HG03025 (cell line): Measurements from ENCODE around the gene CTRB1.
A peak's percentile ranks its signal among the peaks of the same experiment; 100 is the strongest.
"Not testable (repeated sequence)": the region's sequence is repeated elsewhere in the genome, so short reads cannot be mapped to it uniquely, and the experiment has no call there.

ENCODE experiments used
- ATAC-seq: cut with Tn5 transposase; IDR thresholded peaks from one replicate; pipeline ENCODE4 v1.9.1; 2021; ENCODE audit warnings: mild to moderate bottlenecking, moderate library complexity; ENCODE audit not compliant: unreplicated experiment, low FRiP score

CTRB1 gene

DNA sequence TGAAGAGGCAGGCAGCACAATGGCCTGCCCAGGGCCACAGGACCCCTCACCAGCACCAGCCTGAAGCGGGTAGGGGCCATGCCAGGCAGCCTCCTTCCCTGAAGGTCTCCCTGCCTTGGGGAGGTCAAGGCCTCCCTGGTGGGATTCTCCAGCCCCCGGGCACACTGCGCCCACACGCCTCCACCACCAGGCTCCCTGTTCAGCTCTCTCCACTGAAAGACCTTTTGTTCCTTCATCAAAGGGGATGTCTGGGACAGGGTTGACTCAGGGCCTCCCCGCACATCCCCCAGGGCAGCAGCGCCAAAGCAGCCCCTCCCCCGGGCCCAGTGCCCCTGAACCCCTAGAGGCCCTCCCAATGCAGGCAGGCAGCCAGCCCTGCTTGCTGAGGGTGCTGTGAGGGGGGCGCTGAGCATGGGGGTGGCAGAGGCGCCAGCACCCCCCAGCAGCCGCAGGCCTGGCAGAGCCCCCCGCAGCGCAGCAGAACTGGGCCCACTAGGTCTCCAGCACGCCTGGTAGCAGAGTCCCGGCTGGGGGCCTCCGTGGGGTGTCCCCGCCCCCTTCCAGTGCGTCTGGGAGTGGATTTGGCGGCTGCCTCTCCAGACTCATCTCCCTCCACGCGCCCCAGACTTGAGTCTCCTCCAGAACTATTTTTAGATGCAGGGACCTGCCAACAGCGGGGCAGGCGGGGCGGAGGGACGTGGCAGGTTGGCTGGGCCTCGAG is 19.5 kb downstream of the CTRB1 start:
- ATAC-seq: no peak

DNA sequence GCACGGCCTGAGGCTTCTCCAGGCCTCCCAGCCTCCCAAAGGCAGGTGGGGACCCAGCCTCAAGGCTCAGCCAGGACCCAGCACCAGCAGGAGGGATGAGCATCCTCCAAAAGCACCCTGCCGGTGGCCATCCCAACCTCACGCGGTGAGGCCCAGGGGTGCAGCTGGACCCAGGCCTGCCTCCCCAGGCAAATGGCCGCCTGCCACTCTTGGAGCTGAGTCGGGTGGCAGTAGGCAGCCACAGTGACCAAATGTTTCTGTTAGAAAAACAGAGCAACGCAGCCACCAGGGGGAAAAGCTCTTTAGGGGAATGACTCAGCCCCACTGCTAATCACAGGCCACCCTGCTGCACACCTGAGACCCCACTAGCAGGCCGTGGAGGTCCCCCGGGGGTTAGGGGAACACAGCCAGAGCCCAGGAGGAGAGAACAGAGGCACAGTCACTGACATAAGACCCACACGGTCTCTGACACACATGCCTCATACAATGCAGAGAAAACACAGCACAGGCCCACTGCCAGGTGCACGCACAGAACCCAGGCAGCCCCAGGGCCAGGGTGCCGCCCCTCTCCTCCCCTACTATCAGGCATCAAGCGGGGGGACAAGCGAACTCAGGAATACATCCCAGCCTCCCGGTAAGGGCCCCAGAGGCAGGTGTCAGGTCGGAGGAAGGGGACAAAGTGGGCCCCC is 20.2 kb downstream of the CTRB1 start:
- ATAC-seq: no peak

DNA sequence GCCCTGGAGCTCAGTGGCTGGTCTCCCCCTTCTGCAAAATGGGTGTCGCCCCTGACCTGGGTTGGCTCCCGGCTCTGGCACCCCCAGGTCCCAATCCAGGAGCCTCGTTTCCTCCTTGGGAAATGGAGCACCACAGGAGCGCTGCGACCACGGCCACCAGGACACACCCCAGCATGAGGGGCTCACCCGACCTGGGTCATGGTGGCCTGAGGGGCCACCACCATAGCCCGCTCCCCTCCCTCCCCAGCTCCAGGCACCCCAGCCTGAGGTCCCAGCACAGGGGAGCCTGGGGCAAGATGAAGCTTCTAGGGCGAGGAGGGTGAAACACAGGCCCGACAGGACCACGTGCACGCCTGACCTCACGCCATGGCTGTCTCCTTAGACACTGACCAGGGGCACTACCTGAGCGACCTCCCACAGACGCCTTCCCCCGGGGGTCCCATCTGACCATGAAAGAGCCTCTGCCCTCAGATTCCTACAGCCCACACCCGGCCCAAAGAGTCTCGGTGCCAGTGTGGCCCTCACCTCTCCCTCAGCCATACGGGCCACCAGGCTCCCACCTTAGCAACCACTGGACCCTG is 20.8 kb downstream of the CTRB1 start:
- no peak for ATAC-seq

DNA sequence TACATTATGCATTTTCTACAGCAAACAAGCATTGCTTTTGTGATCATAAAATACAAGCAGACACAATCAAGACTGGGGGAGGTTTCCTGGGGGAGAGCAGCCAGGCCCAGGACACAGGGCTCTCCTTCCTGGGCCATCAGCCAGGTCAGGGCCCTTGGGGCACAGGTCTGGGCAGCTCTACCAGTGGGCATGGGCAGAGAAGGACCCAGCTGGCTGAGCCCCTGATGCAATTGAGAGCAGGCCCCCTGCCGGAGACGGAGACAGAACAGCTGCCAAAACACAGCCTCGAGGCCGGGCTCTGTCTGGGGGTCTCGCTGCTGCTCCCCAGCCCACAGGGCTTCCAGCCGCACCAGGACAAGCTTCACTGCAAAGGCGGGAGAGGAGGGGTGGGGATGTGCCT is 21.8 kb downstream of the CTRB1 start:
- not testable (repeated sequence) for ATAC-seq

DNA sequence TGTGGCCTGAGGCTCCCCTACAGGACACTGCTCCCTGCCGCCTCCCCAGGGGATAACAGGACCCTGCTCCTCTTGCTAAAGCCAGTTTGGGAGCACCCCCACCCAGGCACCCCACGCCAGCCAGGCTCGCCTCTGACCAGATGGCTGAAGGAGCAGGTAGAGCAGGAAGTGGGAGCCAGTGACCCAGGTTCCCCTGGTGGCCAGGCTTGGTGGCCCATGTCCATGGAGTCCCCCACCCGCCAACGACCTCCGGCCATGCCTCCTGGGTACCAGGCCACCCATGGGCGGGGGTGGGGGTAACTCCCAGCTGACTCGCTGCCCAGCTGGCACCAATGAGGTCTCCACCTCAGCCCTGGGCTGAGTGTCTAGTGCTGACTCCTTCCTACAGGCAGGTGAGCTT is 22.6 kb downstream of the CTRB1 start:
- ATAC-seq: no peak

DNA sequence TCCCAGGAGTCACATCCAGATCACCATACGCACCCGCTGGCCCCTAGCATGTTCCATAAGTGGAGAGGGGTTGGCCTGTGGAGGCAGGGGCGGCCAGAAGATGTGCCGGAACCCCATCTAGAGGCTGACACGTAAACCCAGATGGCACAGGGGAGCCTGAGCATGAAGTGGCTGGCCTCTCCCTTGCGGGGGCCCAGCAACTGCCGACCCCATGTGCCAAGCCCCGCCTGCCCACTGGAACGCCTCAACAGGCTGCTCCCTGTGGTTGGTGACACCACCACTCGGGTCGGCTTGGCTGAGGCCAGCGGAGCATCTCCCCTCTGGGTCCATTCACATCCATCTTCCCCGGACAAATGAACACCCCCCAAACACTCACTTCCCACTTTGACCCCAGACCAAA is 23.2 kb downstream of the CTRB1 start:
- no peak for ATAC-seq

DNA sequence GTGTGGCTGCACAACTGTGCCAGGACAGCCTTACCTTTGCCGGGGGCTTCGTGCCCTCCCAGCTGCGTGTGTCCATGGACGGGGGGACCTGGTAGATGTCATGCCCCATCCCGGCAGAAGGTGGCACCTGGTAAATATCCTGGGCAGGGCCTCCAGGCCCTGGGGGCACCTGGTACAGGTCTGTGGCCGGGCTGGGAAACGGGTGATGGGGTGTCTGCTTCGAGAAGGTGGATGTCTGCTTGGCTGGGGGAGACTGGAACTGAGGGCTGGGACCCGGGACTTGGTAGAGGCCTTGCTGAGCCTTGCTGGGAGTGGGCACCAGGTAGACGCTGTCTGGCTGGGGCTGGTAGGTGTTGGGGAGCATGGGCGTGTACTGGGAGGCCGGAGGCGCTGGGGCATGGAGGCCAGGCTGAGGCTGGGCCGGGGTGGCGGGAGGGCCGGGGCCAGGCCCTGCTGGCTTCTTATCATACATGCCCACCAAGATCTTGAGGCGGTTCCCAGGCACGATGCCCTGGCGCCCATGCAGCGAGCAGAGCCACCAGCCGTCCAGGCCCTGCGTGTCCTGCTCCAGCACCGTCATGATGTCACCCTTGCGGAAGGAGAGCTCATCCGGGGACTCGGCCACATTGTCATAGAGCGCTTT is 23.8 kb downstream of the CTRB1 start:
- ATAC-seq: not testable (repeated sequence)

DNA sequence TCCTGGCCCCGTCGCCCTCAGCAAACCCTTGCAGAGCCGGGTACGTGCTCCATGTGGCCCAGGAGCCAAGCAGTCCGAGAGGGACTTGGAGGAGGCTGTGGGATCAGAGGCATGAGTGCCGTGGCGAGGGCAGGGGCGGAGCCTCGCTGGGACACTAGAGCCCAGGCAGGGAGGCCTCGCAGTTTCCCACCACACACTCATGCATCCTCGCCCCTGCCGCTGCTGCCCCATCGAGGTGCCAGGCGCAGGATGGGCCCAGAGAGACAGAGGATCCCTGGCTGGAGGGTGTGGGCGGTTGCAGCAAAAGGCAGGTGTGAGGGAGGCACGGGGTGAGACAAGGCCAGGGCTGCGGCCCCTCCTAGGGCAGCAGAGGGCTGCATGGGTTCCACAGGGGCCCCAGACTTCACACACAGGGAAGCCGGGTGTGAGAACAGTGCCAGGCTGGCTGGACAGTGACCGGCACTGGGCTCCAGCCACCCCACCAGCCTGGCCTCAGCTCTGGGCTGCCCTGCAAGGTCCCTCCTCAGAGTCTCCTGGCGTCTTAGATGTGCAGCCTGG is 25.0 kb downstream of the CTRB1 start:
- ATAC-seq: no peak

DNA sequence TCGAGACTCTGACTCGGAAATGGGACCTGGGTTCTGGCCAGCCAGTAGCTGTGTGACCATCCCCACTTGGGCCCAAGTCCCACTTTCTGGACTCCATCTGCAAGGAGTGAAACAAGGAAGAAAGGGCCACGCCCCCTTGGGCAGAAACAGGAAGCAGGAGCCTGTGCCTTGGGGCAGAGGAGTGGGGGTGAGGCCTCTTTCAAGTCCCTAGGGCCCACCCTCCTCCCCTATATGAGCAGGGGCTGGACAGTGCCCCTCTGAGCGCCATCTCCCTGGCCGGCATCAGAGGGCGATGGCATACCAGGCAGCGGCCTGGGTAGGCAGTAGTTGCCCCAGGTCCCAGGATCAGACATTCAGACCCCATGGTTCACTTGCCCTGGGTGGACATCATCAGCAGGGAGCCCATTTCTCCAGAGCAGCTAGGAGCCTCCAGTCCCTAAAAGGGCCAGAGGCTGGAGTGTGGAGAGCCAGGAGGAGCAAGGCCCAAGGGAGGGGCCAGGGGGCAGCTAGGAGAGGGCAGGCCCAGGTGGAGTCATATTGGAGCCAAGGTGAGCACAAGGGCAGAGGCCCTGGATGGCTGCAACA is 25.5 kb downstream of the CTRB1 start:
- ATAC-seq: no peak

DNA sequence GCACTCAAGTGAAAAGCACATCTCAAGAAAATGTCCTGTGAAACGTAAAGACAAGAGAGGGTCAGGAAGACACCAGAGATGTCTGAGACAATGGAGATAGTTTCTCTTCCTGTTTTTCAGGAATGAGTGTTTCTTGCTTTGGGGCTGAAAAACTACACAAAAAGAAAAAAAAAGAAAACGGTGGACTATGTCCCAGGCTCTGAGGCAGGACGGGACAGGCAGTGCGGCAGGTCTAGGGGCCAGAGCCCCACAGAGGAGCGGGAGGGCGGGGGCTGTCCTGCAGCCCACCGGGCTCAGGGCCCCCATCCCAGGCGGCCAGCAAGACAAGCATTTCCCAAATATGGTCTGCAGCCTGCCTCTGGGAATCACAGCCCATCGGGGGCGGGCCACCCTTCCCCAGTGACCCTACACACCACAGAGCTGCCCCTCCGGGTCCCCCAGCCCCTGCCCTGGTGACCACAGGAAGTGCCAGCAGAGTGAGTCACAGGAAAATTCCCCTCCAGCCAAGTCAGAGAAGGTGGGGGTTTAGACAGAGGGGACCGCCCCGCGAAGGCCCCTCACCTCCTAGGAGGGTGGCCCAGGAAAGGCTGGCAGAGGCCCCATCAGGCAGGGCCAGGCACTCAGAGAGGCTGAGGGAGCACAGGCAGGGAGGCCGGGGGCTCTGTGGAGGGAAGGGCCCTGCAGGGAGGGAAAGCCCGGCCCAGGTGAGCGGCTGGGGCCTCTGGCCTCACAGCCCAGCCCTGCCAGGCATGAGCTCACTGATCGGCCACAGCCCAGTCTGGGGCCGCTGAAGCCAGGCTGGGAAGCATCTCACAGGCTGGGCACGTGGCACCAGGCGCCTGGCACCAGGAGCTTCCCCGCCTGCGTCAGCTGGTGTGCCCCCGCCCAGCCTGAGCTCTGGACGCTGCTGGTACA is 26.3 kb downstream of the CTRB1 start:
- no peak for ATAC-seq

DNA sequence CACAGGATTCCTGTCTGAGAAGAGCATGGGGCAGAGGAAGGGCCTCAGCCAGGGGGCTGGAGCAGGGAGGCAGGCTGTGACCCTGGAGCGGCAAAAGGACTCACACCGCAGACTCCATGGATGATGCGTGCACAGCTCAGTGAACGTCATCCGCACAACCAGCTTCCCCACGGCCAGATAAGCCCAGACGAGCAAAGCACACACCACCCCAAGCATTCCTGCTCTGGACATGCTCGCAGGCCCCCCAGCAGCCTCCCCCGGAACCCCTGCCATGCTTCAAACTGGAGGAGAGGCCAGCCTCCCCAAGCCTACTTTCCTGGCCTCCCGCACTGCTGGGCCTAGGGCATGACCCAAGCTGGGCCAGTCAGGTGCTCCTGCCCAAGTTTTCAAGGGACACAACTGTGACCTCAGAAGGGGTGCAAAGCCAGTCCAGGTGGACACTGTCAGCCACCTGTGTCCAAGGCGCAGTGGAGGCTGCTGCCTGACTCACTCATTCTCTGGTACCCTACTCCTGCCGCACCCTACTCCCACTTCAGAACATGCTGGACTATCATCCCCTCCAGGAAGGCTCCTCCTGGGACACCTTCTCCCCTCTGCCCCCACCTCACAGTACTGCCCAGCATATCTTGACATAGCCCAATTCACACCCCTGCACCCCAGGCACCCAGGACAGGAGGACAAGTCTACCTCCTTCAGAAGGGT is 27.9 kb downstream of the CTRB1 start:
- no peak for ATAC-seq

DNA sequence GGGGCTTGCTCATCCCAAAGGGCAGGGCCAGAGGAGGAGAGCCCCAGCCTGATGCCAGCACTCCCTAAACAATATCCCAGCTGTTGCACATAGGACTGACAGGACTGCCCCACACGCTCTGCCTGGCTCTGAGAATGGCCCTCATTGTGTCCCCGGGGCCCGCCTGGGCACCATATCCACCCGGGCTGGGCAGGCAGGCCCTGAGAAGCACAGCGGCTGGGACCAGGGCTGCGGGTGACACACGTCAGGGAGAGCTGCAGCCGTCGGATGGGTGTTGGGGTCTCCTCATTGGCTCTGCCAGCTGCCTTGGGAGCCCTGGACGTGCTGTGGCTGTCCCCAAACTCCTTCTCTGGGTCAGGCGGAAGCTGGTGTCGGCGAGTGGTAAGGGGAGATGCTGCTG is 28.5 kb downstream of the CTRB1 start:
- ATAC-seq: no peak

DNA sequence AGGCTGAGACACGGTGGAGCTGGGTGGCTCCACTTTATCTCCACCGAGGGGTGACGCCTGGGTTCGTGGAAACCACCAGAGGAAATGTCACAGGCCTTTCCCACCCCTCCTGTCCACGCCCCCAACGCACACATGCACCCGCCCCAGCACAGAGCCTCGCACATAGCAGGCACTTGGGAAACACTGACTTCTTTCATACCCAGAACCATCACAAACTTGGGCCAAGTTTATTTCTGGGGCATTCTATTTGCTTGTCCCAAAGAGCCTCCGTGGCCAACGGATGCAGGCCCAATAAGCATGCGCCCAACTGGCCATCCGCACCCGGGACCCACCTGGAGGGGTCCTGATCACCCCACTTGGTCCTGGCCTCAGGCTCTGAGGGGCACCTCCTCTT is 29.4 kb downstream of the CTRB1 start:
- no peak for ATAC-seq

DNA sequence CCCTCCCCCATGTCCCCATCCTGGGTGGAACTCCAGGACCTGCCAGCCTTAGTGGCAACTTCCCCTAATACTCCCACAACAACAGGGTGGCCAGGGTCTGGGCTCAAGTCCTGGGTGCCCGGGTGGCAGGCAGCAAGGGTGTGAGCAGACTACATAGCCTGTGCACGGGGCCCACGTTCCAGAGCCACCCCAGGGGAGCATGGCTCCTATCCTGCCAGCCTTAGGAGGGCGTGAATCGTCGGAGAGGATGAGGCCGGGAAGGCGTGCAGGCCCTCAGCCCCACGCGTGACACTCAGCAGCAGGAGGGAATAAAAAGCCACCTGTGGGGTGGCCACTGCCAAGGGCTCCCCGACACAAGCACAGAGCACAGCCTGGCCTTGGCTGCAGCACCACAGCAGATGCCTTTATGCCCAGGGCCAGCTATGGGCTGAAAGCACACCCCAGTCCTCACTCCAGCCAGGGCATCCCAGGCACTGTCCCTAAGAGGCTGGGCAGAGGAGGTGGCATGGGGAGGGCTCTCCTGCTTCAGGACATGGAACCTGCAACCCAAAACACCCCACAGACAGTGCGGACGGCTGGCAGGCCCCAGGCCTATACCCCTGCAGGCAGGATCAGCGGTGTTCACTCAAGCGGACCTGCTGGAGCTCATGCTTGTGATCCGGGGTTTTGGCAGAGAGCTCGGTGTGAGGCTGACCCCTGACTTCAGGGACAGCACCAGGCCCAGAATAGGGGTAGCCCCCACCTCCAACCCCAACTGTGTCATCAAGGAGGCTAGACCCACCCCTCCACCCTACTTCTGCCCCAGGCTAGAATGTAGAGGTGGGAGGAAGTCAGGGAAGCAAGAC is 30.0 kb downstream of the CTRB1 start:
- no peak for ATAC-seq

DNA sequence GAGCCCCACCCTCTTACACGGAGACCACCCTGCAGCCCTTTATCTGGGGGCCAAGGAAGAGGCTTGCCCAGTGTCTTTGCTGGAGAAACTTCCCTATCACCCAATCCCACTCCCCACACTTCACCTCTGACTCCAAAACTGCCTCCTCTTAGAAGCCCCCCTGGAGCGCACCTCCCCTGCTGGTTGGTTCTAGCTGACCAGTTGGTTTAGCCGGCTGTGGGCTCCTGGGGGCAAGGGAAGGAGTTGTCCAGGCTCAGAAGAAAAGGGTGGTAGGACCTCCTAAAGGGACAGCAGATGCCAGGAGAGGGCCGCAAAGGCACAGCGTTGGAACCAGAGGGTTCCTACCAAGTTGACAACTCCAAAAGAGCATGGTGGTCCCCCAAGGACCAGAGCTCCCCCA is 30.7 kb downstream of the CTRB1 start:
- ATAC-seq: no peak

DNA sequence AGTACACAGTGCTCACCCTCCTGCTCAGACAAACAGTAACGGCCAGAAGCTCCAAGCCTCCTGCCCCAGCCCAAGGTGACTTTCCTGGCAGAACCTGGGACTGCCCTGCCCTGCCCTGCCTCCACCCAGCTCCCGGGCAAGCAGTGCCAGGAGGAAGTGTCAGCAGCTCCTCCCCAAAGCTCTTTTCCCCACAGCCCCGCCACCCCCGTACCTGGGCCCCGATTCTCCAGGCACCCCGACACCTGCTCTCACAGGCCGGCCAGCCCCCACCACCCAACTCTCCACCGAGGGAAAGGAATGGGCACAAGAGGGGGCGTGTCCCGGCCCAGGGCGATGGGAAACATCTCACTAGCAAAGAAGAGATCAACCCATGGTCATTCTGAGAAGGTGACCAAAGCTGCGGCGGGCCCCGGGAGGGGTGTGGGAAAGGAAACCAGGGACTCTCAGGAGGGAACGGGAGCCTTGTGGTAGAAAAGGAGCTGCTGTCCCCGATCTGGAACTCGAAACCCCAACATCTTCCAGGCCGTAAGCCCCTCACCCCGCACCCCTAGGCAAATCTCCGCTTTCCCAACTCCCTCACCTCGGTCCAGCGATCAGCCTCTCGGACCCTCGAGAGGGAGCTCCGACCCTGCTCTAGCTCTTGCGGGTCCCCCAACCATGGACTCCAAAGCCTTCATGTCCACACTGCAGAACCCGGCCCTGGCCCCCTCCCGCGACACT is 31.5 kb downstream of the CTRB1 start:
- ATAC-seq: no peak

DNA sequence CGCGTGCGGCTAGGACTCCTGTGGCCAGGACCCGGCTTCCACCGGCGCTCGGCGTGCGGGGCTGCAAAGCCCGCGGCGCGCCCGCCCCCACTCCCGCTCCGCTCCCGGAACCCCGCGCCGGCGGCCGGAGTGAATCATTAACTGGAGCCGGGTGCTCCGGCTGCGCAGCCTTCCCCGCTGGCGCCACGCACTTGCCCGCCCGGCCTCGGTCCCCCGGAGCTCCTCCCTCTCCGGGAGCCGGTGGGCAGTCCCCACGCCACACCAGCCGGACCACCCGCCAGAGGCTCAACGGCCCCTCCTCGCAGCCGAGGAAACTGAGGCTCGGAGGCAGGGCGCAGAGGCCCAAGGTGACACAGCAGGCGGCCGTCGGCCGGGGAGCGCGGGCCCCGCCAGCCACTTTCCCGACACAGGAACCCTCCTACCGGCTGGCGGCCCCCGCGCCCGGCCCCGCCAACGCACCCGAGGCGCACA is 32.1 kb downstream of the CTRB1 start:
- ATAC-seq: peak; percentile 3
